ENCODE data around the gene PIGZ.

DNA sequence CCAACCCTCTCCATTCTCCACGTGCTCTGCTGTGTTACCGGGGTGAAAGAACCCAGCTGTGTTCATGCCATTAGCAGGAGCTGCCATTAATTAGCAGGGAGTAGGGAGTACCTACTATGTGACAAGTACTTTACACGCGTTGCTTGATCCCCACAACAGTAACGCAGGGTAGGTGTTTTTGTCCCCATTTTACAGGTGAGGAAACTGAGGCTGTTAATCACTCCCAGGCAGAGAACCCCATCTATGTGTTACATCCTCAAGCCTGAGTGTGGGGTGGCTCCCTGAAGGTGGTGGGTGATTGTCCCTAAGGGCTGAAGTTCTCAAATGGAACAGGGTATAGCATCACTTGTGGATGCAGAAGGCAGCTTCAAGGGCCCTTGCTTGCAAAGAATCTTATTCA, 38.2 kb upstream of the PIGZ start:
- TF ChIP-seq GATA2 (IDR thresholded peaks at IDR 0.05; ENCODE audit: low read depth, low read length) = no peak
- no peak for TF ChIP-seq GATA3 (IDR thresholded peaks at IDR 0.05; ENCODE audit: low read depth, low read length)
